Body of pancreas (tissue), 4 donors: ENCODE data around the gene FERMT2. TPM values are rescaled to one million over a fixed set of nuclear protein-coding genes. Genes with fewer than 3 reads are reported as not detected.

Source experiments
- ATAC-seq: fragments of 150-250 bp; one replicate; pipeline ENCODE4 v1.9.1; 2016
- DNase-seq, 4 donors: peaks; one replicate each; pipeline ENCODE4 v3.0.0-alpha.2; 2019
- H3K27ac ChIP-seq, 4 donors: fragments of 200-600 bp; sonication (generic); 1 replicate in 3 of 4; 2 replicates in 1 of 4; pipeline versions ENCODE4 v1.5.1 to v1.6.1; 2016 to 2019; ENCODE audit warnings: mild to moderate bottlenecking in 1 of 4, mixed read lengths in 1 of 4, moderate library complexity in 1 of 4
- H3K27me3 ChIP-seq, 2 donors: fragments of 200-600 bp; sonication (generic); one replicate each; pipeline ENCODE4 v1.6.0; 2016; ENCODE audit warnings: mild to moderate bottlenecking in 1 of 2
- H3K36me3 ChIP-seq, 2 donors: fragments of 200-600 bp; sonication (generic); replicated peaks in 1 of 2; 2 replicates each; pipeline ENCODE4 v1.5.1; 2016; ENCODE audit warnings: low read depth in 2 of 2; ENCODE audit not compliant: insufficient read depth in 1 of 2
- H3K4me1 ChIP-seq: fragments of 200-600 bp; sonication (generic); one replicate; pipeline ENCODE4 v1.6.0; 2016
- H3K4me3 ChIP-seq, 2 donors: fragments of 200-600 bp; sonication (generic); 1 replicate in 1 of 2; 2 replicates in 1 of 2; pipeline ENCODE4 v1.5.1; 2016 to 2019
- H3K9me3 ChIP-seq, 3 donors: fragments of 200-600 bp; sonication (generic); 1 replicate in 2 of 3; 2 replicates in 1 of 3; pipeline ENCODE4 v1.5.1; 2016
- POLR2A ChIP-seq, 3 donors: fragments of 450-650 bp; IDR thresholded peaks; one replicate each; pipeline ENCODE4 v1.6.1; 2016; ENCODE audit warnings: antibody characterized with exemption in 3 of 3, mild to moderate bottlenecking in 2 of 3
- WGBS, 2 donors: methylation state at CpG; one replicate each; pipeline ENCODE4 v1.1.5; 2017; 5-methylcytosine and 5-hydroxymethylcytosine counted together
- intact Hi-C: fragments of 100-400 bp; cut with DNase I; formaldehyde crosslinking; loops from one replicate; pipeline ENCODE4 v1.15.1; 2023
- total RNA-seq, 2 donors: library from RNA; depleted of rRNA; stranded (reverse); fragments of >200 nt; gene quantifications; one replicate each; pipeline ENCODE4 v1.1.0, GENCODE V29; 2016
- TF ChIP-seq, protein P1 (sequence below), 7 experiments: fragments of 450-650 bp in 4 of 7; fragments of 200-600 bp in 3 of 7; sonication (generic) in 3 of 7; IDR thresholded peaks; one replicate each; pipeline ENCODE4 v1.5.1; 2016 to 2019; ENCODE audit warnings: antibody characterized with exemption in 7 of 7

Gene FERMT2
- total RNA-seq, 2 donors from 2014 or later: 29.3 to 42.2 TPM

DNA sequence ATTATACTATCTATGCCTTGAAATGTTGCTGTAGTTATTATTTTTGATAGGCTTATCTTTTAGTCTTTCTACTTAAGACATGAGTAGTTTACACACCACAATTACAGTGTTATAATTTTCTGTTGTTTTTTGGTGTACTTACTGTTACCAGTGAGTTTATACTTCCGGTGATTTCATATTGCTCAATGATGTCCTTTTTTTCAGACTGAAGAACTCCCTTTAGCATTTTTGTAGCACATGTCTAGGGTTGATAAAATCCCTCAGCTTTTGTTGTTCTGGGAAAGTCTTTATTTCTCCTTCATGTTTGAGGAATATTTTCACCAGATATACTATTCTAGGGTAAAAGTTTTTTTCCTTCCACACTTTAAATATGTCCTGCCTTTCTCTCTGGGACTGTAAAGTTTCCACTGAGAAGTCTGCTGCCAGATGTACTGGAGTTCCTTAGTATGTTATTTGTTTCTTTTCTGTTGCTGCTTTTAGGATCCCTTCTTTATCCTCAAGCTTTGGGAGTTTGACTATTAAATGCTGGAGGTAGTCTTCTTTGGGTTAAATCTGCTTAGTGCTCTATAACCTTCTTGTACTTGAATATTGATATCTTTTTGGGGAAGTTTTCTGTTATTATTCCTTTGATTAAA, 41.5 kb upstream of the FERMT2 start:
- H3K36me3 ChIP-seq: no peaks in the 10 kb centered on the region
- TF ChIP-seq POLR2A (IDR thresholded peaks at IDR 0.05): no peak
- TF ChIP-seq, protein P1, sequence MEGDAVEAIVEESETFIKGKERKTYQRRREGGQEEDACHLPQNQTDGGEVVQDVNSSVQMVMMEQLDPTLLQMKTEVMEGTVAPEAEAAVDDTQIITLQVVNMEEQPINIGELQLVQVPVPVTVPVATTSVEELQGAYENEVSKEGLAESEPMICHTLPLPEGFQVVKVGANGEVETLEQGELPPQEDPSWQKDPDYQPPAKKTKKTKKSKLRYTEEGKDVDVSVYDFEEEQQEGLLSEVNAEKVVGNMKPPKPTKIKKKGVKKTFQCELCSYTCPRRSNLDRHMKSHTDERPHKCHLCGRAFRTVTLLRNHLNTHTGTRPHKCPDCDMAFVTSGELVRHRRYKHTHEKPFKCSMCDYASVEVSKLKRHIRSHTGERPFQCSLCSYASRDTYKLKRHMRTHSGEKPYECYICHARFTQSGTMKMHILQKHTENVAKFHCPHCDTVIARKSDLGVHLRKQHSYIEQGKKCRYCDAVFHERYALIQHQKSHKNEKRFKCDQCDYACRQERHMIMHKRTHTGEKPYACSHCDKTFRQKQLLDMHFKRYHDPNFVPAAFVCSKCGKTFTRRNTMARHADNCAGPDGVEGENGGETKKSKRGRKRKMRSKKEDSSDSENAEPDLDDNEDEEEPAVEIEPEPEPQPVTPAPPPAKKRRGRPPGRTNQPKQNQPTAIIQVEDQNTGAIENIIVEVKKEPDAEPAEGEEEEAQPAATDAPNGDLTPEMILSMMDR (IDR thresholded peaks at IDR 0.05): no peak
- no peaks in the 10 kb centered on the region for H3K9me3 ChIP-seq
- intact Hi-C loops: no loop called here
- WGBS, 2 donors: 88 to 97% methylated on average over 1 of the region's 1 CpG
- no peak overlapping the region for H3K27ac ChIP-seq
- peaks cover 8% of the 10 kb centered on the region for H3K4me1 ChIP-seq
- H3K27me3 ChIP-seq: no peaks in the 10 kb centered on the region
- DNase-seq (no peak), ATAC-seq (no peak)
- H3K4me3 ChIP-seq: no peak overlapping the region

DNA sequence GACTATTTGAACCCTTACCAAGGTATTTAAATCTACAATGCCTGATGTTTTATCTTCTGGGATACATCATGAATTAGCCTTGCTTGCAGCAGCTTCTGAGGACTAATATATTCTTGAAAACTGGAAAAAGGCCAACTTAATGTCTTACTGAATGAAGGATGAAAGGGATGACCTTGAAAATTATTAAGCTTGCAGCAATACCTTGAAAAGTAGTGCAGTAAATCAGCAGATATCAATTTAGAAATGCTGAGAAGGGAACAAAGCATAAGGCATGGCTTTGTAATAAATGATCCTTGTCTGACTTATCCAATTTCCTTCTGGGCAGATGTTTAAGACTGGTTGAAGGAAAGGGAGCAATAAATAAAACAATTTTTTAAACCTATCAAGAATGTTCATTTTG, 37.3 kb upstream of the FERMT2 start:
- ATAC-seq: no peak

DNA sequence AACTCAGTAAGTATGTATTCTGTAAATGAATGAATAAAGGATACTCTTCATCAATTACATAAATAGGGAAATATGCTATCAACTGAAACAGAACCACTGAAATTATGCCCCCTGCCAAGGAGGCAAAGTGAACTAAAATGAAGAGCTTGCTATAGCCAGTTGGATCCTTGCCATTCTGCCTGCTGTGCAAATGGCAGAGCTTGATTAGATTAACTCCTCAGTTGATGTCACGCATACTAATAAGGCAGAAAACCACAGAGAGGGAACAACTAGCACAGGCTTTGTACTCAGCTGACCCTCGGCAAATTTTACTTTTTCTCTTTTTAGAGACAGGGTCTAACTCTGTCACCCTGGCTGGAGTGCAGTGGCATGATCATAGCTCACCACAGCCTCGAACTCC, 36.7 kb upstream of the FERMT2 start:
- Histone ChIP-seq H3K4me1 (peaks cover 12% of the 10 kb centered on the region), H3K36me3 (no peaks in the 10 kb centered on the region), H3K9me3 (no peaks in the 10 kb centered on the region), H3K4me3 (no peak overlapping the region), H3K27ac (no peak overlapping the region), H3K27me3 (no peaks in the 10 kb centered on the region)
- intact Hi-C loops: no loop called here
- TF ChIP-seq, protein P1 (IDR thresholded peaks at IDR 0.05): no peak
- no peak for TF ChIP-seq POLR2A (IDR thresholded peaks at IDR 0.05)
- DNase-seq (peak; percentile 17 to 71 (median 44)), ATAC-seq (peak; percentile 24)
- 26 to 37% methylated on average over 3 of the region's 3 CpGs for WGBS, 2 donors

More for the DNA sequence above, 37.3 kb upstream of the FERMT2 start:
- H3K9me3 ChIP-seq: no peaks in the 10 kb centered on the region
- intact Hi-C loops: no loop called here
- H3K4me3 ChIP-seq: no peak overlapping the region
- H3K4me1 ChIP-seq: peaks cover 12% of the 10 kb centered on the region
- H3K27me3 ChIP-seq: no peaks in the 10 kb centered on the region
- no peak overlapping the region for H3K27ac ChIP-seq
- DNase-seq: no peak
- H3K36me3 ChIP-seq: no peaks in the 10 kb centered on the region
- TF ChIP-seq, protein P1 (IDR thresholded peaks at IDR 0.05): no peak
- TF ChIP-seq POLR2A (IDR thresholded peaks at IDR 0.05): no peak

DNA sequence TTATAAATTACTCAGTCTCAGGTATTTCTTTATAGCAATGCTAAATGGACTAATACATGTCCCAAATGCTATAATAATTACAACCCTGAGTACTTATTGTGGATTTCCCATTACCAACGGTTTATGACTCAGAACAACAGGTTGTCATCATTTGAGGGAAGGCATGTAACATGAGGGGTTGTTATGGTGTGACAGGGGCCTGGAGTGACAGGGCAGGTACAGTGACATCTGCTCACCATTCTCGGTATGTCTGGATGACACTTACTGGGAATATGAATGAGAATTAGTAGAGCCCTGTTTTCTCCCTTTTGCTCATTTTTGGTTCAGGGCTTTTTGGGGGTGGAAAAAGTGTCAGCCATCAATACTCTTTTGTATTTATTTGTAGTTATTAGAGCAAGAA, 36.2 kb upstream of the FERMT2 start:
- Histone ChIP-seq H3K9me3 (no peaks in the 10 kb centered on the region), H3K27ac (no peak overlapping the region), H3K4me3 (no peak overlapping the region), H3K4me1 (peaks cover 12% of the 10 kb centered on the region), H3K27me3 (no peaks in the 10 kb centered on the region), H3K36me3 (no peaks in the 10 kb centered on the region)
- TF ChIP-seq, protein P1 (IDR thresholded peaks at IDR 0.05): no peak
- no peak for TF ChIP-seq POLR2A (IDR thresholded peaks at IDR 0.05)
- no peak for DNase-seq
- no peak for ATAC-seq
- intact Hi-C loops: no loop called here
- WGBS, 2 donors: 65 to 92% methylated on average over 2 of the region's 2 CpGs

DNA sequence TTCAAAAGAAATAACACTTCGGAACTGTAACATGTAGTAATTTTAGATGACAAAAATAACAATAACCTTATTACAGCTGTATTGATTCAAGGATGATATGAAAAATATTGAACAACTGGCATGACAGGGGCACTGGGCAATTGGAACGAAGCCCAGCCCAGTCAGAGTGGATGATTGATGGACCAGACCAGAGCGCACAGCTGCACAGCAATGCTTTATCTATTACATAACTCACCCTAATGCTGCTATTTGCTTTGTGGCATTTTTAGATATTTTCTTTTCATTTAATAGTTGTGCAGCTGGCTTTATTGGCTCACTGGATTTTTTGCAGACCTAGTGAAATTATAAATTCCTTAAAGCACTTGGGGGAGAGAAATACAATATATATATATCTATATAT, 26.9 kb upstream of the FERMT2 start:
- ATAC-seq (peak; percentile 71), DNase-seq (peak; percentile 47 to 79 (median 61))

More for the DNA sequence above, 26.9 kb upstream of the FERMT2 start:
- intact Hi-C loops: no loop called here
- Histone ChIP-seq H3K4me1 (peaks cover 15% of the 10 kb centered on the region), H3K27ac (peak overlapping the region in 1 of 4 donors; percentile 13), H3K9me3 (no peaks in the 10 kb centered on the region), H3K4me3 (no peak overlapping the region), H3K36me3 (no peaks in the 10 kb centered on the region), H3K27me3 (no peaks in the 10 kb centered on the region)
- TF ChIP-seq, protein P1 (IDR thresholded peaks at IDR 0.05): no peak
- WGBS, 2 donors: 11 to 14% methylated on average over 3 of the region's 3 CpGs
